Stimulated activated CD8-positive, alpha-beta memory T cell treated with anti-CD3 and anti-CD28 coated beads, Interleukin-4, amount 100 ng/mL, for 1 hour (primary cell): ENCODE data around the gene ACP3.
A peak's percentile ranks its signal among the peaks of the same experiment; 100 is the strongest.

ENCODE experiments used
- DNase-seq, 2 donors: peaks; one replicate each; pipeline ENCODE4 v3.0.0-alpha.2; 2020; ENCODE audit warnings: low read depth in 2 of 2, low spot score in 1 of 2

The ACP3 gene

DNA sequence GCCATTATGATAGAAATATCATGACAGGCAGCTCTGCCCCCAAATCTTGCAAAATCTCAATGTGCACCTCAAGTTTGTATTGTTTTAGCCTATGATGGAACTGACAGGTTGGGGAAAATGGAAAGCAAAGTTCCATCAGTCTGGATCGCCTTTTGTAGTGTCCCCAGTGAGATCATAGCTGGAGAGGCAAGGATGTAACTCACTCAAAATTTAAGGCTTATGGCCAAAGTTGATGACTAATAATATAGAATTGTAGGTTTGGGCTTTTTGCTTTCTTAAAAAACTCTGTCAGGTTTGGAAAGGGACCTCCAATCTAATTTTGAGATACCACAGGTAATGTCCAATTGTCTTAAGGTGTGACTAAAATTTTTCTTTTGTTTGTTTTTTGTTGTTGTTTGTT lies 1.4 kb upstream of the ACP3 start:
- no peak for DNase-seq

DNA sequence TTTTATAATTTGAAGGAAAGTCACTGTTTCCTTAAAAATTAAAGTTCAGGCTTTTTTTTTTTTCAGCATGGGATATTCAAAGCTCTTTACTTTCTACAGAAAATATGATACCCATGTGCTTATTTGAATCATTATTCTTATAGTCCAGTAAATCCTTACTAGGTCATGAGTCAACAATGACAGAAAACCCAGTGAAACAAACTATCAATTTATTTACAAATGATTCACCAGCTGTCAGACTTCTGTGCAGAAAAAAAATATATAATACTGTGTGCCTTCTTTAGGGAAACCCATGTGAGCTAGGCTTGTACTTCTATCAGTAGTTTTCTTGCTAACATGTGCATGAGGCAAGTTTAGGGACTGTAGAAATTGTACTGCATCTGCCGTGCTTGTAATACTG lies 1.2 kb downstream of the ACP3 start:
- no peak for DNase-seq

DNA sequence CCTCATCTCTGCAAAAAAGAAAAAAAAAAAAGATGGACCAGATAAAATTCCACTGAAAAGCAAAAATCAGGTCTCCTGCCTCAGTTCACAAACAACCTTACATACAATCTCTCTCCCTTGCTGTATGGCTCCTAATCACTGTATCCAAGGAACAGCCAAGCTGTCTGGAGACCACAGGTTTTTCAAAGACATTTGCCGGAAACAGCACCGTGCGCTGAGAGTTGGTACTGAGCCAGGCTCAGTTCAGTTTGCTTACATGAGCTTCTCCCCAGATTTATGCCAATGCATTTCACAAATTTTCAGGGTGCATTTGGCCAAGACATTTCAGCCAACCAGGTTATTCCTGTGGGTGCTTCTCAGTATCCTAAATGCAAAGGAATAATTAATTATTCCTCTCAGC lies 4.1 kb downstream of the ACP3 start:
- DNase-seq, result no peak

DNA sequence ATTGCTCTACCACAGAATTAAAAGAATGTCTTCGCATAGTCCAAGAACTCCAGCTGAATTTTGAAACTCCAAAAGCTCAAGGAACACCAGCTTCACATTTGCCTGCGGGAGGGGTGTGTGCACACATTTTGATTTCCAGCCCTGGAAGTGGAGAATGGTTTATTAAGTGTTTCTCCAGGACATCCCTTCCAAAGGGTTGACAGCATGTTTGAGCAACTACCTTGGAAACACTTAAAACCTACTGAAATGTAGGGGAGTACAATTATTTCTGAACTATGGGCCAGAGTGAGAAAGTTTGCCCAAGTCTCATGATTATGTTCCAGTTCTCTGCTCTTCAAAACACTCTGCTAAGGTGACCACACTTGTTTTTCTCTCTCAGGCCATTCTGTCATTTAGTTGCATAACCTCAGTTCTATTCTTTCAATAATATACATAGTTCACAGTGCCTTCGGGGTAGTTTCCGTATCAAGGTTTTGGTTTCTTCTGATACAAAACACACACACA lies 7.9 kb downstream of the ACP3 start:
- no peak for DNase-seq

DNA sequence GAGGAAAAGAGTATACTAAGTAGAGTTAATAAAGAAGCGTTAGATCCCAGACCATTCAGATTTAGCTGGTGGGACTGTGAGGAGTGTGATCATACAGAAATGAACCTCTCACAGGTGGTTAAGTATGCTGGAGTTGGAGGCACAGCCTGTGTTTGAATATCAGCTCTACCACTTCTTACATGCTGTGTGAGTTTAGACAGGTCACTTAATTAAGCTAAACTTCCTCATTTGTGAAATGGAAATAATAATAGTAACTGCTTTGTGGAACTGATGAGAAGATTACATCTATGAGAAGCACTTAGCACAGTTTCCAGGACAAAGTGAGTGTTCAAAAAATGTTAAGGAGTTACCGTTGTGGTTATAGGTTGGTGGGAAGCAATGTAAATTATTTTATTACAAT lies 8.4 kb downstream of the ACP3 start:
- DNase-seq, result no peak

DNA sequence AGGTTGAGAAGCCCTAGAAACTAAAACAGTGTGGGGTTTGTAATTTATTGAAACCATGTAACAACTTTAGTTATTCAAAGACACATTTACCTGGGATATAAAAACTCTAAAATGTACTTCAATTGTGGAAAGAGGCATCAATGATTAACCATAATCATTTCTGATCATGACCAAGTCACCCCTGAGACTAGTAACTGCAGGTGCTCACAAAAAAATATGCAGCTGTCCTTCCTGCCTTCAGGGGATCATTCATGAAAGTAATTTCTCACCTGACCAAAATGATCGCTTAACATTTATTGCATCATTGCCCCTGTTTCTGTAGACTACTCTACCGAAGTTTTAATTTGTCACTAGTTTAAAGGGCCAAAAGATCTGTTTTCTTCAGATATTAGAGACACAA lies 9.0 kb downstream of the ACP3 start:
- DNase-seq, result no peak

DNA sequence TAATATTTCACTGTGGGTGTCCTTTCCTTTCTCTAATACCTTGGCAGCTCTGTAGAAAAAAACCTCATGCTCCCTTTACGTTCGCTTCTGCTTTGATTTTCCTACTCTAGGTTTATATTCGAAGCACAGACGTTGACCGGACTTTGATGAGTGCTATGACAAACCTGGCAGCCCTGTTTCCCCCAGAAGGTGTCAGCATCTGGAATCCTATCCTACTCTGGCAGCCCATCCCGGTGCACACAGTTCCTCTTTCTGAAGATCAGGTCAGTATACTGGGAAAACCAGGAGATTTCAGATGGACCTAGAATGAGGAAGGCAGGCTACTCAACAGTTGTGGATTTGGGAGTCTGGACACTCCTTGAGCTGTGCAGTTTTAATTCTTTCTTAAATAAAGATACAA lies 14.9 kb downstream of the ACP3 start:
- no peak for DNase-seq

DNA sequence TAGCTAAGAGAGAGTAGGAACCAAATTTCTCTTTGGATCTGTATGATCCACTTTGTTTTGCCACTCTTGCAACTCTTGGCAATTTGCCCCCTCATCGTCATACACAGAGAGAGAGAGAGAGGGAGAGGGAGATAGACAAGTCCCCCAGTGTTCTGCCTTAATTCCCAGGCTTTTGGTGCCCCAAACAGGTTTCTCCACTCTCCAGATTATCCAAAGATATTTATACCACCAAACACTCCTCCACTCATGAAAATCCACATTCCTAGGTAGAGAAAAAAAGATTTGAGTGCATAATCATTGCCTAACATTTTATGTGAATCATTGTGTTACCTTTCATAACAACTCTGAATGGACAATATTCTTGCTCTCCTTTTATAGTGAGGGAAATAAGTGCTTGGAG lies 15.3 kb downstream of the ACP3 start:
- DNase-seq, result no peak

DNA sequence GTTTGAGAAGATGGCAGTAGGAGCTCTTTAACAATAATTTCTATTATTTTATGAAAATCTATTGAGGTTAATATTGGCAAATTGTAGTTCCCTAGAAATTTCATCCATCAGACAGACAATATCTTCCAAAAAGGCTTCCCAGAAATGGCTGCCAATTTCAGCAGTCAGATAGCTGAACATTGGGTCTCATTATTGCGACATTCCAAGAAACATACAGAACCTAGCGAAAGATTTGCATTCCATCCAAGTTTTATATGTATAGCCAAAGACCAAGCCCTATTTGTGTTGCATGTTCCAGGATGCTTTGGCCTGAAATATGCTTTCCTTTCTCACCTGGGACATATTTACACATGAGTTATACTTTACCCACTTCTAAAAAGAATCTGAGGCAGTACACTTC lies 24.5 kb downstream of the ACP3 start:
- no peak for DNase-seq

DNA sequence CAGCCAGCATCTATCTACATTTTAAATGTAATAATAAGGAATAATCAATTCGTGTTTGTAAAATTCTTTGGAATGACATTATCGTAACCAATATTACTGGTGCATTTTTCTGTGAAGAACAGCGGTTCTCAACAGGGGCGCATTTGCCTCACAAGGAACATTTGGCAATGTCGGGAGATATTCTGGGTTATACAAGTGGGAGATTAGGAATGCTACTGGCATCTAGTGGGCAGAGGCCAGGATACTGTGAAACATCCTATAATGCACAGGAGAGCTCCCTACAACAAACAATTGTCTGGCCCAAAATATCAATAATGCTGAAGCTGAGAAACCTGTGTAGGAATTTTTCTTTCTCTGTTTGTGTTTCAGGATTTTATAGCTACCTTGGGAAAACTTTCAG lies 25.0 kb downstream of the ACP3 start:
- no peak for DNase-seq

DNA sequence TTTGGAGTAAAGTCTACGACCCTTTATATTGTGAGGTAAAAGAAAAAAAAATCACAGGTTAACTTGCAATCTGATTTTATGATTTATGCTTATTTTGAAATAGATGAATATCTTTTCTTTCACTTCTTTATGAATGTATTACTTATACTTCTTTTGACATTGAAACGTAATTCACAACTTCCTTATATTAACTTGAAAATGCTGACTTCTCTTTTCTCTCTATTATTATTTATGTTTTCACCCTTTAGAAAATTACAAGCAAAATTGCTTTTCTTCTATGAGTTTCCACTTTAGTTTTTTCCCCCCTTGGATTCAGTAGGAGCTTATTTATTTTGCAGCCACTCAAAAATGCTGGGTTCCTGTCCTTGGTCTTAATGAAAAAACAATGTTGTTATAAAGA lies 25.4 kb downstream of the ACP3 start:
- DNase-seq, result no peak

DNA sequence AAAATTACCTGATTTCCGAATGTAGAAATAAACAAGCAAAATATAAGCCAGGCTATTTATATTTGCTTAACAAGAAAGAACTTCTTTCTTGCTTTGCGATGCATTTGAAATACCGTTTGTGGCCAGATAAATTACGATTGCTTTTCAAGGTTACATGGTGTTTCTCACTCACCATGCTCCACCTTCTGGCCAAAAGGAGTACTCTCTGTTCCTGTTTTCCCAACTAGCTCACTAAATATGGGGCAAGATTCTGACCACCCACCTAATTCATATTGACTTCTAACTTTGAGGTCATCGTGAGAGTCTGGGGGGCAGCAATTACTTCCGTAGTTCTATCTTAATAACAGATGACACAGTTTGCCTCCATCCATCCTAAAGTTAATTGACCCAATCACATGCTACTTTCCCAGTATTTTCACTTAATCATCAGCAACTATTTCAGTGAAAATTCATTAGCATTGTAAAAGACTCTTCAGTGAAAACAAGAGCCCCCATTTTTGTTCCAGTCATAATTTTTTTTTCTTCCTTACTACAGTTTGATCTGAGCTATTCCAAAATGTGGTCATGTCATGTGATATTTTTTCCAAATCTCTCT lies 25.9 kb downstream of the ACP3 start:
- DNase-seq, result no peak

DNA sequence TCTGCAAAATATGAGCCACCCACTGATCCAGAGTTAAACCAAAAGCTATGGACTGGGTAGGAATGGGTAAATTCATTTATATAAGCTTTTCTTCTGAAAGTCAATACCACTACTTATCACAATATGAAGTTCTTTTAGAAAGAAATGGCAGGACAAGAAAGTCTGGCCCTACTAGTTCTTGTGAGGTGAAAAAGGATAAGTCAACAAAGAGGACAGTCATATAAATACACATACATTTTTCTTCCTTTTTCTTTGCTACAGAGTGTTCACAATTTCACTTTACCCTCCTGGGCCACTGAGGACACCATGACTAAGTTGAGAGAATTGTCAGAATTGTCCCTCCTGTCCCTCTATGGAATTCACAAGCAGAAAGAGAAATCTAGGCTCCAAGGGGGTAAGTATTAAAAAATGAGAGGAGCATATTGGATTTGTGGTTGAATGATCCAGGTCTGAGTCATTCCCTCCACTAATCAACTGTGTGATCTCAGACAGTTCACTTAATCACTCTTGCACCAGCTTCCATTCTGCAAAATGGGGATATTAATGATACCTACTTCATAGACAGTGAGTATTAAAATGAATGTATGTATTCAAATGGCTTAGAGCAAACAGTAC lies 27.6 kb downstream of the ACP3 start:
- no peak for DNase-seq

DNA sequence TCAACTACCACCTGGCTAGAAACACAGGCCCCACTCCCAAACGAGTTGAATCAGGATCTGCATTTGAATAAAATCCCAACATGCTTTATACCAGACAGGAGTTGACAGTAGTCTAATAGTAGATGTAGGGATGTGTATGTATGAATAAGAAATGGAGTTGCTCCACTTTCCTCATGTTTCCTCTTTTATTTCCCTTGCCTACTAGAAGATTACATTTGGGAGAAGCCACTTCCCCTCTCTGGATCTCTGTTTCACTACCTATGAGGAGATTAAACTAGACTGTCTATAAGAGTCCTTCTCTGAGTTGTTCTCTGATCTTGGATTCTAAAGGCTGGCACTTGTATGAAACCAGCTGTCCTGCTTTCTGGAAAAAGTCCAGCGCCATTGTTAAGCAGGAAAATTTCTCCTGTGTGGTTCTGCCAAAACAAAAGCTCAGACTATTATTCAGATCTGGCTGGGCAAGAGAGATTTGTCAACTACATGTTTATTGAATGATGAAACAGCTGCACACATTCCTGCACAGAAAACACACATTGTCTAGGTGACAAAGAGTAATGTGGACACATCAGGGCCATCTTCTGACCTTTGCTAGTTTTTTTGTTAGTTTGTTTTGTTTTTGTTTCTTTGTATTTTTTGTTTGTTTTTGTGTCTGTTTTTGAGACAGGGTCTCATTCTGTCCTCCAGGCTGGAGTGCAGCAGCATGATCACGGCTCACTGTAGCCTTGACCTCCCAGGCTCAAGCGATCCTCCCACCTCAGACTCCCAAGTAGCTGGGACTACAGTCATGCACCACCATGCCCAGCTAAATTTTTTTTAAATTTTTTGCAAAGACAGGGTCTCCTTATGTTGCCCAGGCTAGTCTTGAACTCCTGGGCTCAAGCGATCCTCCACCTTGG lies 29.9 kb downstream of the ACP3 start:
- no peak for DNase-seq

DNA sequence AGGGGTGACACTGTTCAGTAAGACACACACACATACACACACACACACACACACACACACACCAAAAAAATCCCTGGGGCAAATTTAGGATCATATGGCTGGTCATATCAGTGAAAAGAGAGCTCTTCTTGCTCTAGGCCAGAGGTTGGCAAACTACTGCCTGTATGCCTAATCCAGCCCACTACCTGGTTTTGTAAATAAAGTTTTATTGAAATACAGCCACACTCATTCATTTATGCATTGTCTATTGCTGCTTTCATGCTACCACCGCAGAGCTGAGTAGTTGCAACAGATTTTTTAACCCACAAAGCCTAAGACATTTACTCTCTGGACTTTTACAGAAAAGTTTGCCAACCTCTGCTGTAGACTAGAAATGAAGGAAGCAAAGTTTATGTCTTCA lies 30.6 kb downstream of the ACP3 start:
- no peak for DNase-seq

DNA sequence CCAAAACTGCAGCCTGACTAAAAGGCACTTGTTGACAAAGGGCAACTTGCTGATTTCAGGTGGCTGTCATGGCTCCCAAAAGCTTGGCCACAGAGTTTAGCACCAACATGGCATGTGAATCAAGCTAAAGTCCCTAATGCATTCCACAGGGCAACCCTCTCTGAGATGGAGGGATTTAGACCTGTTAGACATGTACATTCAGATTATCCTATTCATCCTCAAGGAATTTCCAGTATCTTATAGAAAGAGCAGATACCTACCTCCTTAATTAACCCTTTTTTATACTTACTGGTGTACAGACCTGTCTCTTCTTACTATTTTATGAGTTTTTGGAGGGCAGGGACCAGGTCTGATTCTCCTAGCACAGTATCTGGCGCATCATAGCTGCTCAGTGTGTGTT lies 31.3 kb downstream of the ACP3 start:
- DNase-seq, result no peak

DNA sequence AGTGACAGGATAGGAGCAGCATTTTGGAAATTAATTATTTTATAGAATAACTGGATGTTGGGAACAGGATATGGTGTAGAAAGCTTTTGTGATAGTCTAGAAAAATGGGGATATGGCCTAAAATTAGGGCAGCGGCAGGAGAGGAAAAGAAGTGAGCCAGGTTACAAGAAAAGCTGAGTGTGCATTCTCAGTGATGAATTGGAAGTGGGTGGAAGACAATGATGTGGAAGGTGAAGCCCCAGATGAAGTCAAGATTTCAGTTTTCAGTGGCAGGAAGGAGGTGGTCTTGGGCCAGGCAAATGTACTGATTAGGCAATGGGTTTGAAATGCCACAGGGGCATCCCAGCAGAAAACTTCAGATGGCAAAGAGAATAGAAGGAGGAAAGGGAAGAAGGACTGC lies 33.6 kb downstream of the ACP3 start:
- no peak for DNase-seq

DNA sequence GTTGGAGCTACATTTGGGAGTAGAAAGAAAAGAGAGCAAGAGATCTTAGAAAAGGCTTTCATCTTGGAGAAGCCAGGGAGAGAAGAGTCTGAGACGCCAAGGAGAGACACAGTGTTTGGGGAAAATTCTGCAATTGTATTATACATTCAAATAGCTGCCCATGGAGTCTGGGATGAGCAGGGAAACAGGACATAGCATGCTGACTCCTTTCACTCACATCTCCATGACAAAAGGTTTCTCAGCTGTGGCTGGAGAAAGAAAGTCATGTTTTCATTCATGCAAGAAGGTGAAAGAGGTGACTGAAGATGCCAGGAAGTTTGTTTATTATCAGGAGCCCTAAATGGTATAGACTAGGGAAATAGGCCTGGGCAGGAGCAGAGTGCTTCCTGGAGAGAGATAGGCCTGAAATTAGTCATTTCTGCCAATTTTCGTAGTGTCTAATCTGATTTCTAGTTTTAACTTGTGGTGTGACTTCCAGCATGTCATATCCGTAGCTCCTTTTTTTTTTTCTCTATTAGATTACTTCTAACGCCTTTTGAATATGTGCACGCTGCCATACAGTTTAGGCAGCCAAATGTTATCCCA lies 34.1 kb downstream of the ACP3 start:
- no peak for DNase-seq

DNA sequence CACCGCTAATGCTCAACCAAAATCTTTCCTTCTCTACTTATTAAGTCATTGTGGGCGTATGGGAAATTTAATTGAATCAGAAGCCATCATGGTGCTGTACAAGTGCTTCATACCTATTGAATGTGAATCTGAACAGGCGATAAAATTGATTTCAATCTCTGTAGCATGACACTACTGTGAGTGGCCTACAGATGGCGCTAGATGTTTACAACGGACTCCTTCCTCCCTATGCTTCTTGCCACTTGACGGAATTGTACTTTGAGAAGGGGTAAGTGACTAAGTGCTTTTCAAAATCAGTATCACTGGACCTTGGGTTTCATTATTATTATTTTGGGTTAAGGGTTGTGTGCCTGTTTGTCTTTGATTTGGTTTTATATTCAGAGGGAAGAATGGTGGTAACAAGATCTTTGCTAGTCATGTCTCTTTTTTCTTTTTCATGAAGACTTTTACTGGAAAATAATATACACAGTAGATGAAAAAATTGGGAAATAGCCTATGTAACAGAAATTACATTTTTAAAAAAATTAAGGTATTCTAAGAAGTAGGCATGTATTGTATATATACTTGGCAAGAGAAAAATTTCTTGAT lies 35.4 kb downstream of the ACP3 start:
- peak; percentile 5 to 43 for DNase-seq

DNA sequence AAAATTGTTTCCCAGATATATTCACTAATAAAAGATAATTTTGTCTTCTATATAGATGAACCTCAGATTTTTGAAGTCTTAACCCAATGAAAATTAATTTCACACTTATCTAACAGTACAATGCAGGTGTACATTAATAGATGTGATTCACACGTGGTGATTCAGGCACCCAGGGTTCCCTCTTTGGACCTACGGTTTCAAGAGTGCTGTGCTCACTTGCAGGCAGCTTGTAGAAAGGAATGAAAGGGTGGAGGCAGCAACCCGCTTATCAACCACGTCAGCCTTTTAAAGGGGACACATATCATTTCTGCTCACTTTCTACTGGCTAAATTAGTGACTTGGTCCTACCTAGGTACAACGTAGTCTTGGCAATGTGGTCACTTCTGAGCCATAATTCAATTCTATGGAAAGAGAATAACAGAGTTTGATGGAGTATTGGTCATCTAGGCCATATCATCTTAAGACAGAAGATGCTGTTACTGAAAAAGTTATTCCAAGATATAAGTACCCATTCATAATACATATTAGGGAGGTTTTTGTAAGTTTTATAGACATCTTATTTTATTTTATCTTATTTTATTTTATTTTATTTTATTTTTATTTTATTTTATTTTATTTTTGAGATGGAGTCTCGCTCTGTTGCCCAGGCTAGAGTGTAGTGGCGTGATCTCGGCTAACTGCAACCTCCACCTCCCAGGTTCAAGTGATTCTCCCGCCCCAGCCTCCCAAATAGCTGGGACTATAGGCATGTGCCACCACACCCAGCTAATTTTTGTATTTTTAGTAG lies 37.9 kb downstream of the ACP3 start:
- DNase-seq, result no peak

DNA sequence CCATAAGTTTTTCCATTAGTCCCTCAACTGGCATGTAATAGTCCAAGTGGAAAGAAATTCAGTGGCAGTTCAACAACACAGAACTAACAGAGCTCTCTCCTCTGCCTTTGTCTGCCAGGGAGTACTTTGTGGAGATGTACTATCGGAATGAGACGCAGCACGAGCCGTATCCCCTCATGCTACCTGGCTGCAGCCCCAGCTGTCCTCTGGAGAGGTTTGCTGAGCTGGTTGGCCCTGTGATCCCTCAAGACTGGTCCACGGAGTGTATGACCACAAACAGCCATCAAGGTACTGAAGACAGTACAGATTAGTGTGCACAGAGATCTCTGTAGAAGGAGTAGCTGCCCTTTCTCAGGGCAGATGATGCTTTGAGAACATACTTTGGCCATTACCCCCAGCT lies 39.4 kb downstream of the ACP3 start:
- no peak for DNase-seq
